ENCODE data around the gene EOGT.

GRCh38 chr3:68964694-68965093 is 48.8 kb downstream of the EOGT start:
- TF ChIP-seq EZH2 (IDR thresholded peaks at IDR 0.05; ENCODE audit: insufficient read depth, poor library complexity, severe bottlenecking) (no peak), EZH2phosphoT487 (IDR thresholded peaks at IDR 0.05; ENCODE audit: insufficient read depth, low read depth) (no peak)

All from GM23248 (cell line).